Measurements from ENCODE around the gene ZNF117. TPM values are rescaled to one million over a fixed set of nuclear protein-coding genes. Genes with fewer than 3 reads are reported as not detected.

The ZNF117 gene
- total and polyA plus RNA-seq, 2 experiments from 2014 or later, result 4.8 to 20.0 TPM

DNA sequence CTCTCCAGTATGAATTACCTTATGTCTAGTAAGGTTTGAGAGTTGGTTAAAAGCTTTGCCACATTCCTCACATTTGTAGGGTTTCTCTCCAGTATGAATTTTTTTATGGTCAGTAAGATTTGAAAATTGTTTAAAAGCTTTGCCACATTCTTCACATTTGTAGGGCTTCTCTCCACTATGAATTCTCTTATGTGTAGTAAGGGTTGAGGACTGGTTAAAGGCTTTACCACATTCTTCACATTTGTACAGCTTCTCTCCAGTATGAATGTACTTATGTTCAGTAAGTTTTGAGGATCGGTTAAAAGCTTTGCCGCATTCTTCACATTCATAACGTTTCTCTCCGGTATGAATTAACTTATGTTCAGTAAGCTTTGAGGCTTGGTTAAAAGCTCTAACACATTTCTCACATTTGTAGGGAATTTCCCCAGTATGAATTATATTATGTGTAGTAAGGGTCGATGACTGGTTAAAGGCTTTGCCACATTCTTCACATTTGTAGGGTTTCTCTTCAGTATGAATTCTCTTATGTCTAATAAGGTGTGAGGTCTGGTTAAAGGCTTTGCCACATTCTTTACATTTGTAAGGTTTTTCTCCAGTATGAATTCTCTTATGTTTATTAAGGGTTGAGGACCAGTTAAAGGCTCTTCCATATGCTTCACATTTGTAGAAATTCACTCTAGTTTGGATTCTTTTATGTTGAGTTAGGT lies 12.2 kb downstream of the ZNF117 start:
- Histone ChIP-seq H3K4me1 (ENCODE audit: insufficient read depth) (no peaks in the 10 kb centered on the region), H4K20me1 (replicated peaks; ENCODE audit: insufficient read depth) (no peaks in the 10 kb centered on the region), H3K9me2 (ENCODE audit: insufficient read depth) (no peaks in the 10 kb centered on the region; the same call in 1 of the 2 replicates), H3K27ac (ENCODE audit: low read depth) (no peak overlapping the region), H3K36me3 (ENCODE audit: insufficient read depth) (peaks cover 53% of the 10 kb centered on the region), H2AFZ (no peak overlapping the region), H3K4me2 (no peak overlapping the region), H3K79me2 (replicated peaks; ENCODE audit: insufficient read depth) (no peaks in the 10 kb centered on the region), H3K4me3 (no peak overlapping the region), H3F3A (replicated peaks; ENCODE audit: low read depth) (no peaks in the 10 kb centered on the region), H3K27me3 (ENCODE audit: insufficient read depth) (no peaks in the 10 kb centered on the region)
- Mint-ChIP-seq H3K9me3 (peaks cover 85% of the 10 kb centered on the region), H3K27me3 (ENCODE audit: insufficient read depth, low read depth, poor library complexity) (no peaks in the 10 kb centered on the region), H3K36me3 (ENCODE audit: low read depth) (peaks cover 76% of the 10 kb centered on the region), H3K4me3 (no peak overlapping the region), H3K4me1 (no peaks in the 10 kb centered on the region), H3K27ac (no peak overlapping the region)
- no peak for DNase-seq (ENCODE audit: low spot score)
- TF ChIP-seq ZNF114 (CRISPR knock-in tag; IDR thresholded peaks at IDR 0.05) (no peak), ETS1 (IDR thresholded peaks at IDR 0.05) (no peak), JUNB (IDR thresholded peaks at IDR 0.05; ENCODE audit: unreplicated experiment) (no peak), STAT1 (IDR thresholded peaks at IDR 0.05; ENCODE audit: unreplicated experiment) (no peak), CREB1 (CRISPR knock-in tag; IDR thresholded peaks at IDR 0.05; ENCODE audit: low read depth) (no peak), CTCF (conservative IDR thresholded peaks at IDR 0.05; ENCODE audit: low read depth in 2 of 2) (no peak), NANOG (IDR thresholded peaks at IDR 0.05; ENCODE audit: borderline replicate concordance) (no peak), POLR2AphosphoS5 (IDR thresholded peaks at IDR 0.05; ENCODE audit: low read depth) (no peak), ZNF331 (CRISPR knock-in tag; IDR thresholded peaks at IDR 0.05; ENCODE audit: low read depth) (no peak), EZH2phosphoT487 (IDR thresholded peaks at IDR 0.05; ENCODE audit: unreplicated experiment) (no peak)
- TF ChIP-seq, protein P1, sequence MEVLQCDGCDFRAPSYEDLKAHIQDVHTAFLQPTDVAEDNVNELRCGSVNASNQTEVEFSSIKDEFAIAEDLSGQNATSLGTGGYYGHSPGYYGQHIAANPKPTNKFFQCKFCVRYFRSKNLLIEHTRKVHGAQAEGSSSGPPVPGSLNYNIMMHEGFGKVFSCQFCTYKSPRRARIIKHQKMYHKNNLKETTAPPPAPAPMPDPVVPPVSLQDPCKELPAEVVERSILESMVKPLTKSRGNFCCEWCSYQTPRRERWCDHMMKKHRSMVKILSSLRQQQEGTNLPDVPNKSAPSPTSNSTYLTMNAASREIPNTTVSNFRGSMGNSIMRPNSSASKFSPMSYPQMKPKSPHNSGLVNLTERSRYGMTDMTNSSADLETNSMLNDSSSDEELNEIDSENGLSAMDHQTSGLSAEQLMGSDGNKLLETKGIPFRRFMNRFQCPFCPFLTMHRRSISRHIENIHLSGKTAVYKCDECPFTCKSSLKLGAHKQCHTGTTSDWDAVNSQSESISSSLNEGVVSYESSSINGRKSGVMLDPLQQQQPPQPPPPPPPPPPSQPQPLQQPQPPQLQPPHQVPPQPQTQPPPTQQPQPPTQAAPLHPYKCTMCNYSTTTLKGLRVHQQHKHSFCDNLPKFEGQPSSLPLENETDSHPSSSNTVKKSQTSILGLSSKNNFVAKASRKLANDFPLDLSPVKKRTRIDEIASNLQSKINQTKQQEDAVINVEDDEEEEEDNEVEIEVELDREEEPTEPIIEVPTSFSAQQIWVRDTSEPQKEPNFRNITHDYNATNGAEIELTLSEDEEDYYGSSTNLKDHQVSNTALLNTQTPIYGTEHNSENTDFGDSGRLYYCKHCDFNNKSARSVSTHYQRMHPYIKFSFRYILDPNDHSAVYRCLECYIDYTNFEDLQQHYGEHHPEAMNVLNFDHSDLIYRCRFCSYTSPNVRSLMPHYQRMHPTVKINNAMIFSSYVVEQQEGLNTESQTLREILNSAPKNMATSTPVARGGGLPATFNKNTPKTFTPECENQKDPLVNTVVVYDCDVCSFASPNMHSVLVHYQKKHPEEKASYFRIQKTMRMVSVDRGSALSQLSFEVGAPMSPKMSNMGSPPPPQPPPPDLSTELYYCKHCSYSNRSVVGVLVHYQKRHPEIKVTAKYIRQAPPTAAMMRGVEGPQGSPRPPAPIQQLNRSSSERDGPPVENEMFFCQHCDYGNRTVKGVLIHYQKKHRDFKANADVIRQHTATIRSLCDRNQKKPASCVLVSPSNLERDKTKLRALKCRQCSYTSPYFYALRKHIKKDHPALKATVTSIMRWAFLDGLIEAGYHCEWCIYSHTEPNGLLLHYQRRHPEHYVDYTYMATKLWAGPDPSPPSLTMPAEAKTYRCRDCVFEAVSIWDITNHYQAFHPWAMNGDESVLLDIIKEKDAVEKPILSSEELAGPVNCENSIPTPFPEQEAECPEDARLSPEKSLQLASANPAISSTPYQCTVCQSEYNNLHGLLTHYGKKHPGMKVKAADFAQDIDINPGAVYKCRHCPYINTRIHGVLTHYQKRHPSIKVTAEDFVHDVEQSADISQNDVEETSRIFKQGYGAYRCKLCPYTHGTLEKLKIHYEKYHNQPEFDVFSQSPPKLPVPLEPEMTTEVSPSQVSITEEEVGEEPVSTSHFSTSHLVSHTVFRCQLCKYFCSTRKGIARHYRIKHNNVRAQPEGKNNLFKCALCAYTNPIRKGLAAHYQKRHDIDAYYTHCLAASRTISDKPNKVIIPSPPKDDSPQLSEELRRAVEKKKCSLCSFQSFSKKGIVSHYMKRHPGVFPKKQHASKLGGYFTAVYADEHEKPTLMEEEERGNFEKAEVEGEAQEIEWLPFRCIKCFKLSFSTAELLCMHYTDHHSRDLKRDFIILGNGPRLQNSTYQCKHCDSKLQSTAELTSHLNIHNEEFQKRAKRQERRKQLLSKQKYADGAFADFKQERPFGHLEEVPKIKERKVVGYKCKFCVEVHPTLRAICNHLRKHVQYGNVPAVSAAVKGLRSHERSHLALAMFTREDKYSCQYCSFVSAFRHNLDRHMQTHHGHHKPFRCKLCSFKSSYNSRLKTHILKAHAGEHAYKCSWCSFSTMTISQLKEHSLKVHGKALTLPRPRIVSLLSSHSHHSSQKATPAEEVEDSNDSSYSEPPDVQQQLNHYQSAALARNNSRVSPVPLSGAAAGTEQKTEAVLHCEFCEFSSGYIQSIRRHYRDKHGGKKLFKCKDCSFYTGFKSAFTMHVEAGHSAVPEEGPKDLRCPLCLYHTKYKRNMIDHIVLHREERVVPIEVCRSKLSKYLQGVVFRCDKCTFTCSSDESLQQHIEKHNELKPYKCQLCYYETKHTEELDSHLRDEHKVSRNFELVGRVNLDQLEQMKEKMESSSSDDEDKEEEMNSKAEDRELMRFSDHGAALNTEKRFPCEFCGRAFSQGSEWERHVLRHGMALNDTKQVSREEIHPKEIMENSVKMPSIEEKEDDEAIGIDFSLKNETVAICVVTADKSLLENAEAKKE (CRISPR knock-in tag; IDR thresholded peaks at IDR 0.05), result no peak
- TF ChIP-seq, protein P2, sequence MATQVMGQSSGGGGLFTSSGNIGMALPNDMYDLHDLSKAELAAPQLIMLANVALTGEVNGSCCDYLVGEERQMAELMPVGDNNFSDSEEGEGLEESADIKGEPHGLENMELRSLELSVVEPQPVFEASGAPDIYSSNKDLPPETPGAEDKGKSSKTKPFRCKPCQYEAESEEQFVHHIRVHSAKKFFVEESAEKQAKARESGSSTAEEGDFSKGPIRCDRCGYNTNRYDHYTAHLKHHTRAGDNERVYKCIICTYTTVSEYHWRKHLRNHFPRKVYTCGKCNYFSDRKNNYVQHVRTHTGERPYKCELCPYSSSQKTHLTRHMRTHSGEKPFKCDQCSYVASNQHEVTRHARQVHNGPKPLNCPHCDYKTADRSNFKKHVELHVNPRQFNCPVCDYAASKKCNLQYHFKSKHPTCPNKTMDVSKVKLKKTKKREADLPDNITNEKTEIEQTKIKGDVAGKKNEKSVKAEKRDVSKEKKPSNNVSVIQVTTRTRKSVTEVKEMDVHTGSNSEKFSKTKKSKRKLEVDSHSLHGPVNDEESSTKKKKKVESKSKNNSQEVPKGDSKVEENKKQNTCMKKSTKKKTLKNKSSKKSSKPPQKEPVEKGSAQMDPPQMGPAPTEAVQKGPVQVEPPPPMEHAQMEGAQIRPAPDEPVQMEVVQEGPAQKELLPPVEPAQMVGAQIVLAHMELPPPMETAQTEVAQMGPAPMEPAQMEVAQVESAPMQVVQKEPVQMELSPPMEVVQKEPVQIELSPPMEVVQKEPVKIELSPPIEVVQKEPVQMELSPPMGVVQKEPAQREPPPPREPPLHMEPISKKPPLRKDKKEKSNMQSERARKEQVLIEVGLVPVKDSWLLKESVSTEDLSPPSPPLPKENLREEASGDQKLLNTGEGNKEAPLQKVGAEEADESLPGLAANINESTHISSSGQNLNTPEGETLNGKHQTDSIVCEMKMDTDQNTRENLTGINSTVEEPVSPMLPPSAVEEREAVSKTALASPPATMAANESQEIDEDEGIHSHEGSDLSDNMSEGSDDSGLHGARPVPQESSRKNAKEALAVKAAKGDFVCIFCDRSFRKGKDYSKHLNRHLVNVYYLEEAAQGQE (IDR thresholded peaks at IDR 0.05; ENCODE audit: unreplicated experiment), result no peak
- no peak for ATAC-seq

All from GM23338 (cell line).